Trophoblast cell (in vitro differentiated cells and primary cell): ENCODE results near the gene PSEN2.

Source experiments
- DNase-seq, 2 donors: peaks; one replicate each; pipeline ENCODE4 v3.0.0-alpha.2; 2016
- H2AFZ ChIP-seq: 2 replicates; pipeline ENCODE4 v1.6.1; 2013; ENCODE audit warnings: low read length, moderate library complexity, mild to moderate bottlenecking; ENCODE audit not compliant: insufficient read depth, poor library complexity
- H2AK5ac ChIP-seq: 2 replicates; pipeline ENCODE4 v1.6.1; 2013; ENCODE audit warnings: mild to moderate bottlenecking, low read length
- H2BK120ac ChIP-seq: 2 replicates; pipeline ENCODE4 v1.6.1; 2013; ENCODE audit warnings: low read length, mild to moderate bottlenecking, moderate library complexity; ENCODE audit not compliant: insufficient read depth, poor library complexity
- H2BK12ac ChIP-seq: 2 replicates; pipeline ENCODE4 v1.6.1; 2013; ENCODE audit warnings: mild to moderate bottlenecking, low read length, moderate library complexity
- H2BK5ac ChIP-seq: 2 replicates; pipeline ENCODE4 v1.6.1; 2013; ENCODE audit warnings: low read length, low read depth, moderate library complexity, mild to moderate bottlenecking; ENCODE audit not compliant: poor library complexity
- H3K14ac ChIP-seq: 2 replicates; pipeline ENCODE4 v1.6.1; 2013; ENCODE audit warnings: mild to moderate bottlenecking, low read length
- H3K18ac ChIP-seq: 2 replicates; pipeline ENCODE4 v1.6.1; 2013; ENCODE audit warnings: mild to moderate bottlenecking, low read length
- H3K23ac ChIP-seq: 2 replicates; pipeline ENCODE4 v1.6.1; 2013; ENCODE audit warnings: low read length
- H3K27ac ChIP-seq: 2 replicates; pipeline ENCODE4 v1.5.1; 2013; ENCODE audit warnings: low read depth, mild to moderate bottlenecking, inconsistent platforms, low read length, moderate library complexity
- H3K27me3 ChIP-seq: 2 replicates; pipeline ENCODE4 v1.6.1; 2013; ENCODE audit warnings: inconsistent platforms, mild to moderate bottlenecking, low read length, moderate library complexity; ENCODE audit not compliant: insufficient read depth
- H3K36me3 ChIP-seq, 2 experiments: 1 replicate in 1 of 2; 2 replicates in 1 of 2; pipeline ENCODE4 v1.6.1; 2013; ENCODE audit warnings: low read length in 2 of 2, mild to moderate bottlenecking in 2 of 2, moderate library complexity in 1 of 2; ENCODE audit not compliant: insufficient read depth in 2 of 2, control insufficient read depth in 1 of 2
- H3K4ac ChIP-seq: 2 replicates; pipeline ENCODE4 v1.6.1; 2013; ENCODE audit warnings: low read depth, mild to moderate bottlenecking, low read length, moderate library complexity
- H3K4me1 ChIP-seq, 2 experiments: 1 replicate in 1 of 2; 2 replicates in 1 of 2; pipeline ENCODE4 v1.6.1; 2013; ENCODE audit warnings: low read length in 2 of 2, mild to moderate bottlenecking in 2 of 2, moderate library complexity in 1 of 2; ENCODE audit not compliant: insufficient read depth in 2 of 2, control insufficient read depth in 1 of 2
- H3K4me2 ChIP-seq: 2 replicates; pipeline ENCODE4 v1.6.1; 2013; ENCODE audit warnings: inconsistent platforms, mild to moderate bottlenecking, low read length, moderate library complexity
- H3K4me3 ChIP-seq: 2 replicates; pipeline ENCODE4 v1.5.1; 2013; ENCODE audit warnings: mild to moderate bottlenecking, low read depth, low read length, inconsistent platforms
- H3K79me1 ChIP-seq: one replicate; pipeline ENCODE4 v1.6.1; 2013; ENCODE audit warnings: low read length
- H3K79me2 ChIP-seq: 2 replicates; pipeline ENCODE4 v1.6.1; 2013; ENCODE audit warnings: low read length, mild to moderate bottlenecking; ENCODE audit not compliant: control insufficient read depth, insufficient read depth, poor library complexity
- H3K9ac ChIP-seq: 2 replicates; pipeline ENCODE4 v1.6.1; 2013; ENCODE audit warnings: mild to moderate bottlenecking, low read length
- H3K9me3 ChIP-seq: 2 replicates; pipeline ENCODE4 v1.6.1; 2013; ENCODE audit warnings: low read depth, mild to moderate bottlenecking, control low read depth, inconsistent platforms, low read length; ENCODE audit not compliant: insufficient read depth
- H4K12ac ChIP-seq: 2 replicates; pipeline ENCODE4 v1.6.1; 2013; ENCODE audit warnings: low read depth, mild to moderate bottlenecking, low read length, moderate library complexity
- H4K8ac ChIP-seq: 2 replicates; pipeline ENCODE4 v1.6.1; 2013; ENCODE audit warnings: low read depth, mild to moderate bottlenecking, low read length, moderate library complexity
- H4K91ac ChIP-seq: one replicate; pipeline ENCODE4 v1.6.1; 2013; ENCODE audit warnings: low read depth, mild to moderate bottlenecking, low read length, moderate library complexity
- WGBS: extraction: QIAGEN DNeasy Blood & Tissue Kit; methylation state at CpG from one replicate; pipeline ENCODE4 v1.1.7; 2013; ENCODE audit warnings: missing lambda C conversion rate; ENCODE audit not compliant: insufficient read length, insufficient coverage; ENCODE audit errors: extremely low coverage; 5-methylcytosine and 5-hydroxymethylcytosine counted together

Gene PSEN2

GRCh38 chr1:226939438-226940028, 69.1 kb downstream of the PSEN2 start:
- Histone ChIP-seq H4K91ac (peak overlapping the region; percentile 88), H2BK12ac (no peak overlapping the region), H3K79me1 (peaks cover 7% of the 10 kb centered on the region), H3K4me1 (peaks cover 5 to 8% of the 10 kb centered on the region in 2 experiments), H3K4me2 (peak overlapping the region; percentile 83), H2AFZ (peak overlapping the region; percentile 92), H3K14ac (peak overlapping the region; percentile 92), H3K9me3 (no peaks in the 10 kb centered on the region), H4K8ac (peak overlapping the region; percentile 98), H3K36me3 (no peaks in the 10 kb centered on the region), H4K12ac (peak overlapping the region; percentile 68), H3K79me2 (peaks cover 7% of the 10 kb centered on the region), H3K9ac (peak overlapping the region; percentile 70), H3K18ac (peak overlapping the region; percentile 96), H2BK120ac (peak overlapping the region; percentile 92), H3K4me3 (peak overlapping the region; percentile 76), H3K27ac (peak overlapping the region; percentile 83), H3K4ac (peak overlapping the region; percentile 73), H2AK5ac (no peak overlapping the region), H2BK5ac (peak overlapping the region; percentile 81), H3K27me3 (no peaks in the 10 kb centered on the region), H3K23ac (no peak overlapping the region)
- WGBS: no CpG with 5 or more reads among the region's 51 CpGs
- peak; percentile 82 to 84 for DNase-seq

- Histone ChIP-seq H3K4me3 (peak within 1 kb of the TSS; percentile 83), H3K18ac (peak within 1 kb of the TSS; percentile 96), H3K9me3 (peaks cover 1% of the 10 kb centered on the region), H4K12ac (peak within 1 kb of the TSS; percentile 68), H4K8ac (peak within 1 kb of the TSS; percentile 98), H3K27ac (peak within 1 kb of the TSS; percentile 83), H3K14ac (peak within 1 kb of the TSS; percentile 92), H4K91ac (peak within 1 kb of the TSS; percentile 88), H3K79me1 (peaks cover 7% of the 10 kb centered on the region), H2BK5ac (peak within 1 kb of the TSS; percentile 81), H3K27me3 (no peaks in the 10 kb centered on the region), H3K4me1 (peaks cover 5 to 8% of the 10 kb centered on the region in 2 experiments), H3K9ac (peak within 1 kb of the TSS; percentile 70), H3K79me2 (peaks cover 7% of the 10 kb centered on the region), H3K23ac (no peak within 1 kb of the TSS), H2BK120ac (peak within 1 kb of the TSS; percentile 92), H3K36me3 (no peaks in the 10 kb centered on the region), H3K4me2 (peak within 1 kb of the TSS; percentile 91), H2AFZ (peak within 1 kb of the TSS; percentile 92), H2AK5ac (no peak within 1 kb of the TSS), H3K4ac (peak within 1 kb of the TSS; percentile 73), H2BK12ac (no peak within 1 kb of the TSS)
- WGBS: no CpG with 5 or more reads among the region's 73 CpGs
- peak; percentile 99 for DNase-seq
Measured at GRCh38 chr1:226940029-226940805, 69.8 kb downstream of the PSEN2 start, which contains the start of gene COQ8A. TSS of gene COQ8A (plus strand) at chr1:226940294. CDS start at chr1:226961386, 21,092 bp downstream.

DNA sequence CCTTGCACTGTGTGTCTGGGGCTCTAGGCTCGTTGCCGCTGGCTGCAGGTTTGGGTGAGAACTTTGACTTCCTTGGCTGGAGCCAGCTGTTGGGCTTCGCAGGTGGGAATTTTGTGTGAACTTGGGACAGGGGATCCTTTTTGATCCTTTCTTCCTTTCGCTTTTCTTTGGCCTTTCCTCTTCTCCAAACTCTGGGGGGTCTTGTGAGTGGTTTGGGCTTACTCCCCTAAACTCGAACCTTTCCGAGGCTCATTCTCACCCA, 70.3 kb downstream of the PSEN2 start:
- Histone ChIP-seq H3K14ac (no peak overlapping the region), H3K9ac (no peak overlapping the region), H4K12ac (no peak overlapping the region), H2BK5ac (no peak overlapping the region), H2AK5ac (no peak overlapping the region), H3K27ac (no peak overlapping the region), H3K9me3 (peaks cover 1% of the 10 kb centered on the region), H3K36me3 (no peaks in the 10 kb centered on the region), H2AFZ (peak overlapping the region; percentile 87), H4K91ac (no peak overlapping the region), H2BK120ac (no peak overlapping the region), H3K27me3 (no peaks in the 10 kb centered on the region), H3K4me1 (peaks cover 6 to 8% of the 10 kb centered on the region in 2 experiments), H3K79me2 (peaks cover 7% of the 10 kb centered on the region), H3K18ac (no peak overlapping the region), H2BK12ac (no peak overlapping the region), H3K4me3 (peak overlapping the region; percentile 83), H4K8ac (peak overlapping the region; percentile 66), H3K23ac (no peak overlapping the region), H3K4me2 (peak overlapping the region; percentile 91), H3K4ac (no peak overlapping the region), H3K79me1 (peaks cover 7% of the 10 kb centered on the region)
- no CpG with 5 or more reads among the region's 6 CpGs for WGBS
- DNase-seq: no peak

DNA sequence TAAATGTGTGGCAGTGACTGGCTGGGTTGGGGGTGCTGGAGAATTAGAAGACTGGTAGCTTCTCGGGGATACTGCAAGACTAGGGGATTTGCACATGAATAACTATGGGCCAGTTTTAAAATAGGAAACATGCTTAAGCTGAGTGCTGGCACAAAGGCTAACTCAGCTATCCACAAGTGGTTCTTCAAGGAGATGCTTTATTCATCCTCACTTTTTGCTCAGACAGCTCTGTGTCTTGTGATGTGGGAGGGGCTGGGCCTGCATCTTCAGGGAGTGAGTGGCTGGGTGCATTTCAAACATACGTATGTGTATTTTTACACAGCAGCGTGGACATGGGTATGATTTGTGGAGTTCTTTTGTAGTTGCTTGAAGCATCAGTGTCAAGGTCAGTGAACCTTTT, 72.0 kb downstream of the PSEN2 start:
- H2BK120ac ChIP-seq: no peak overlapping the region
- peaks cover 2% of the 10 kb centered on the region for H3K9me3 ChIP-seq
- DNase-seq: no peak
- no peak overlapping the region for H2BK5ac ChIP-seq
- WGBS: no CpG with 5 or more reads among the region's 3 CpGs
- H3K36me3 ChIP-seq: no peaks in the 10 kb centered on the region
- H2AFZ ChIP-seq: no peak overlapping the region
- no peak overlapping the region for H2BK12ac ChIP-seq
- no peak overlapping the region for H3K4me3 ChIP-seq
- H3K23ac ChIP-seq: no peak overlapping the region
- H4K8ac ChIP-seq: no peak overlapping the region
- H3K27ac ChIP-seq: no peak overlapping the region
- H3K27me3 ChIP-seq: no peaks in the 10 kb centered on the region
- no peak overlapping the region for H3K9ac ChIP-seq
- no peak overlapping the region for H3K4me2 ChIP-seq
- no peak overlapping the region for H2AK5ac ChIP-seq
- H4K91ac ChIP-seq: no peak overlapping the region
- H4K12ac ChIP-seq: no peak overlapping the region
- H3K4ac ChIP-seq: no peak overlapping the region
- H3K4me1 ChIP-seq: peaks cover 8% of the 10 kb centered on the region in 2 experiments
- no peak overlapping the region for H3K18ac ChIP-seq
- H3K79me2 ChIP-seq: peaks cover 7% of the 10 kb centered on the region
- no peak overlapping the region for H3K14ac ChIP-seq
- peaks cover 7% of the 10 kb centered on the region for H3K79me1 ChIP-seq
